ENCODE measurements around the gene HMBS.
"Not testable (repeated sequence)": the region's sequence is repeated elsewhere in the genome, so short reads cannot be mapped to it uniquely, and the experiment has no call there.

The HMBS gene

DNA sequence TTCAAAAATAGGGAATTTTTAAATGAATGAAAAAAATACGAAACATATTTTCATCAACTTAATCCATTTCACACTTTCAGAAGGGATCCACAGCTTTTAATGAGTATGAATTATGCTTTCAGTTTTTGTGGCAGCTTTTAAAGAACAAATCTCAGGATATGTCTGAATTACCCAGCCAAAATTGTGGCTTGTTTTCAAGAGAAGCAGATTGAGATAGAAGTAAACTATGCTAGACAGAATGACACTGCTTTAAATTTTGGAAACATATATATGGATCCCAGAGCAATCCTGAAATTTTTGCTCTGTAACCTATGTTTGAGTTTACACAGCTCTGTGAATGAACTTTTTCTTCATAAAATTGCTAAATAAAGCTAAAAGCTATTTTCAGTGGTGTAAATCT lies 34.3 kb downstream of the HMBS start:
- no peak for DNase-seq (ENCODE audit: low read depth)

DNA sequence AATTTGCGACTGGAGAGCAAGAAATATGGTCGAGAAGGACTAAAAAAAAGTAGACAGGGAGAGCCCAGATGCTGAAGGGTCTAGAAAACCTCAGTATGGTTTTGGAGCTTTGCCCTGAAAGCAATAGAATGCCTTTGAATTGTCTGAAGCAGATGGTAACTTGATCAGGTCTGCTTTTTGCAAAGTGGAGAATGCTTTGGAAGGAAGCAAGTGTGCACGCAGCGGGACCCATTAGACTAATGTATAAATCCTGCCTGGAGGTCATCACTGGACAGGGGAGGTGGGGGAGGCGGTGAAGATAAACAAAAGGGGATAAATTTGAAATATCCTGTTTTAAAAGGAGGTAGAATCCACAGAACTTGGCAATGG lies 35.9 kb downstream of the HMBS start:
- DNase-seq (ENCODE audit: low read depth), result no peak

DNA sequence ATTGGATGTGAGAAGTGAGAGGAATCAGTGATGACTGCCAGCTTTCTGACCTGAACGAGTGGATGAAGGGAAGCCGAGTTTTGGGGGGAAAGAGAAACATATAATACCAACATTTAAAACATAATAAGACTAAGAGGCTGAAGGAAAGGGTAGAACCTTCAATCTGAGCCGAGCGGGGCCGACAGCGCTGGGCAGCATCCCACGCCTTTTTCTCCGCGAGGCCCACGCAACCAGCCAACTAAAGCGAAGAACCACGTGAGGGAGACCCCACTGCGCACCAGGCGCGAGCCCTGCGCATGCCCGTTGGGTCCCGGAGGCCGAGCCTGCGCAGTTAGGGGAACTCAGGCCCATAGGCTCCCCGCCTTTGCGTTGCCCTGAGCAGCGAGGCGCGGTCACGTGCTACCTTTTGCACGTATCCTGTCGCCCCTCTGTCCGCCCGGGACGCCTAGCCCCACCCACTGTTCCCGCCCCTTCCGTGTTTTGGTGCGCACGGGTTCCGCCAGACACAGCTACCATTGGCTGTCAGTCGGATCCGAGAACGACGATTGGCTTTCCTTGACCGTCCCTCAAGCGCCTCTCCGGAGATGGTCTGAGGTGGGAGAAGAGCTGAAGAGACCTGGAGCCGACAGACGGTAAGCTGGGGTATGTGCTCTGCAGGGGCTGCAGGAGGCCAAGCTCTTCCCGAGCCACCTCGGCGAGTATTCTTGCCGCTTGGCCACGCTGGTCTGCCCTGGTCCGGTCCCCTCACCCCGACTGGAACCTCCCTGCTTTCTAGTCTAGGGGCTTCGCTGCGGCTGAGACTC lies 36.5 kb downstream of the HMBS start, which contains the start of gene HINFP:
HINFP (plus strand) TSS at position 573 of the 803 bp plus-strand sequence. CDS start 5,365 bp downstream, outside the sequence.
- DNase-seq (ENCODE audit: low read depth), result peak; percentile 100

GRCh38 chr11:119121811-119122124 lies 37.1 kb downstream of the HMBS start:
- DNase-seq (ENCODE audit: low read depth), result no peak

- no peak for DNase-seq (ENCODE audit: low read depth)
Observed at GRCh38 chr11:119125821-119126220, 41.1 kb downstream of the HMBS start.

DNA sequence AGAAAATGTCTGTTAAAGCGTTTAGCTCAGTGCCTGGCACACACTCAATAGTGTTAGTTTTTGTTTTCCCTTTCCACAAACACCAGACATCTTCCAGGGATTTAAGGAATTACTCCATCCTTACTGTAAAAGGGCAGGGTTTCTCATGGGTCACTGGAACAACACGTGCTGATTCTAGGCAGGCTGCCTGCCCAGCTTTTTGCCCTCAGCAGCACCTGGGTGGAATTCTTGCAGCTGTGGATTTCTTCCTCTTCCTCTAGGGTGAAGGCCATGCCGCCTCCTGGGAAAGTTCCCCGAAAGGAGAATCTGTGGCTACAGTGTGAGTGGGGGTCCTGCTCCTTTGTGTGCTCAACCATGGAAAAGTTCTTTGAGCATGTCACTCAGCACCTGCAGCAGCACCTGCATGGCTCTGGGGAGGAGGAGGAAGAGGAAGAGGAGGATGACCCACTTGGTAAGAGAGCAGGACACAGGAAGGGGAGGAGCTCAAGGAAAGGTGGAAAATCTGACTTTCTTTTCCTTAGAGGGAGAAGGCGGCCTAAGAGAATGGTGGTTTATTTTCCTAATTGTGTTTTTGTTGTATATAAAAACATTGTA lies 42.1 kb downstream of the HMBS start:
- no peak for DNase-seq (ENCODE audit: low read depth)

GRCh38 chr11:119130662-119131061 lies 46.0 kb downstream of the HMBS start:
- no peak for DNase-seq (ENCODE audit: low read depth)

DNA sequence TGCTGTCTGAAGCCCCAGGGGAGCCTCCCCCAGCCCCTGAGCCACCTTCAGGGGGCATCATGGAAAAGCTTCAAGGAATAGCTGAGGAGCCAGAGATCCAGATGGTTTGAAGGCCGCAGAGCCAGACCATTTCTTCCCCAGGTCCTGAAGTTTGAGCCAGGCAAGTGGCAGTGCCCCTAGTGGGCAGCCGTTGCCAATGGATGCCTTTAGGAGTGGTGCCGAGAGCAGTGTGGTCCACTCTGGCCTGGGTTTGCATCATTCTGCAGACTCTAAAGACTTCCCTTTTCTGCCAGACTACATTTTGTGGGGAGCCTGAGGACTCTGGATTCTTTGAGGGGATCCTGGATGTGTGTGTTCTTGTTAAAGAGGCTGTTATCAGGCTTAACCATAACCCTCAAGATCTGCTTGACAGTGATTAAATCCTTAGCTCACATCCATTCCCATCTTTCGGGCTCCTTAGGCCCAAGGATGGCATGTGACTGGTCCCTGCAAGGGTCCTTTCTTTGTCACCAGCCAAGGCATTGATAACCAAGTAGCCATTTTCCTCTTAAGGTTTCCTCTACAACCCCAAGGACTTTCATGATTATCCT lies 49.8 kb downstream of the HMBS start:
- DNase-seq (ENCODE audit: low read depth), result no peak

DNA sequence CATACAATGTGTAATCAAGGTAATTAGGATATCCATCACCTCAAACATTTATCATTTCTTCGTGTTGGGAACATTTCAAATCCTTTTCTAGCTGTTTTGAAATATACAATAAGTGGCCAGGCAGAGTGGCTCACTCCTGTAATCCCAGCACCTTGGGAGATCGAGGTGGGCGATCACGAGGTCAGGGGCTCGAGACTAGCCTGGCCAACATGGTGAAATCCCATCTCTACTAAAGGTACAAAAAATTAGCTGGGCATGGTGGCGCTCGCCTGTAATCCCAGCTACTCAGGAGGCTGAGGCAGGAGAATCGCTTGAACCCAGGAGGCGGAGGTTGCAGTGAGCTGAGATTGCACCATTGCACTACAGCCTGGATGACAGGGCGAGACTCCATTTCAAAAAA lies 54.6 kb downstream of the HMBS start:
- not testable (repeated sequence) for DNase-seq (ENCODE audit: low read depth)
